Stimulated activated CD4-positive, alpha-beta T cell treated with anti-CD3 and anti-CD28 coated beads, Interleukin-1b, Interleukin-23, amount 100 ng/mL, for 24 hours (primary cell): ENCODE data around the gene PUSL1.

ENCODE experiments used
- DNase-seq, 4 experiments: peaks; one replicate each; pipeline ENCODE4 v3.0.0-alpha.2; 2020; ENCODE audit warnings: low read depth in 4 of 4, low spot score in 1 of 4

PUSL1 gene

GRCh38 chr1:1279028-1279427 lies 29.4 kb upstream of the PUSL1 start:
- no peak for DNase-seq

GRCh38 chr1:1280782-1281481 lies 27.5 kb upstream of the PUSL1 start:
- DNase-seq, result no peak

GRCh38 chr1:1281533-1282321 lies 26.7 kb upstream of the PUSL1 start:
- no peak for DNase-seq

GRCh38 chr1:1282998-1283397 lies 25.4 kb upstream of the PUSL1 start:
- DNase-seq, result no peak

- no peak for DNase-seq
Observed at GRCh38 chr1:1283821-1284220, 24.6 kb upstream of the PUSL1 start.

DNA sequence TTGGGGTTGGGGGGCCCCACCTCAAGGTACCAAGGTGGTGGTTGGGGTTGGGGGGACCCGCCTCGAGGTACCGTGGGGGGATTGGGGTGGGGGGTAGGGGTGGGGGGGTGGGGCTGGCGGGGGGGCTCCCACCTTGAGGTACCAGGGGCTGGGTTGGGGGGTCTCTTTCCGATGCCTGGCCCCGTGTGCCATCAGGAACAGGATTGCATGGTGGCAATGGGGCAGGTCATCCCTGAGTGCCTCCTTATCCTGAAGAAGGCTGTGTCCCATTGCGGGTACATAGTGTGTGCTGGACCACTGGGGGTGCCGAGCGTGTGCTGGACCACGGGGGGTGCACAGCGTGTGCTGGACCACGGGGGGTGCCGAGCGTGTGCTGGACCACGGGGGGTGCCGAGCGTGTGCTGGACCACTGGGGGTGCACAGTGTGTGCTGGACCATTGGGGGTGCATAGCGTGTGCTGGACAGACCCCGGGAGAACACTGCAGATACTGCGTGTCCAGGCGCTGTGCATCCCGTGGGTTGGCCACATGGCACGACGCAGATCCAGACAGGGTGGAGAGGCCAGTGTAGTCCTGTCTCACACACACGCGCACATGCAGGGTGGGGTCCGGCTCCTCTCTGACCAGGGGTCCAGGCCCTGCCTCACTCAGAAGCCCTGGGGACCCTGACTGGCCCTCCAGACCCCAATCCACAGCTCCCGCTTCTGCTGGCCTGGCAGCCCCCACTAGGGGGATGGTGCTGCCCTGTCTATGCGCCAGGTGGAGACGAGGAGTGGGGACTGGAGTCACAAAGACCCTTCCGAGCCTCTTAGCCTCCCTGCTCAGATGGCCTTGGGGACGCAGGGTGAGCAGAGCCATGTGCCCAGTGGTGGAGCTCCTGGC lies 23.9 kb upstream of the PUSL1 start:
- no peak for DNase-seq

GRCh38 chr1:1285102-1285571 lies 23.3 kb upstream of the PUSL1 start:
- DNase-seq, result no peak

- DNase-seq, result no peak
Observed at GRCh38 chr1:1285611-1286311, 22.6 kb upstream of the PUSL1 start.

- no peak for DNase-seq
Observed at GRCh38 chr1:1286313-1287261, 21.8 kb upstream of the PUSL1 start.

- no peak for DNase-seq
Observed at GRCh38 chr1:1287288-1288110, 20.9 kb upstream of the PUSL1 start.

GRCh38 chr1:1290238-1290731 lies 18.1 kb upstream of the PUSL1 start:
- DNase-seq, result peak in 3 of 4 experiments; percentile 39 to 60 (median 47)

GRCh38 chr1:1291023-1291528 lies 17.3 kb upstream of the PUSL1 start:
- DNase-seq, result no peak

DNA sequence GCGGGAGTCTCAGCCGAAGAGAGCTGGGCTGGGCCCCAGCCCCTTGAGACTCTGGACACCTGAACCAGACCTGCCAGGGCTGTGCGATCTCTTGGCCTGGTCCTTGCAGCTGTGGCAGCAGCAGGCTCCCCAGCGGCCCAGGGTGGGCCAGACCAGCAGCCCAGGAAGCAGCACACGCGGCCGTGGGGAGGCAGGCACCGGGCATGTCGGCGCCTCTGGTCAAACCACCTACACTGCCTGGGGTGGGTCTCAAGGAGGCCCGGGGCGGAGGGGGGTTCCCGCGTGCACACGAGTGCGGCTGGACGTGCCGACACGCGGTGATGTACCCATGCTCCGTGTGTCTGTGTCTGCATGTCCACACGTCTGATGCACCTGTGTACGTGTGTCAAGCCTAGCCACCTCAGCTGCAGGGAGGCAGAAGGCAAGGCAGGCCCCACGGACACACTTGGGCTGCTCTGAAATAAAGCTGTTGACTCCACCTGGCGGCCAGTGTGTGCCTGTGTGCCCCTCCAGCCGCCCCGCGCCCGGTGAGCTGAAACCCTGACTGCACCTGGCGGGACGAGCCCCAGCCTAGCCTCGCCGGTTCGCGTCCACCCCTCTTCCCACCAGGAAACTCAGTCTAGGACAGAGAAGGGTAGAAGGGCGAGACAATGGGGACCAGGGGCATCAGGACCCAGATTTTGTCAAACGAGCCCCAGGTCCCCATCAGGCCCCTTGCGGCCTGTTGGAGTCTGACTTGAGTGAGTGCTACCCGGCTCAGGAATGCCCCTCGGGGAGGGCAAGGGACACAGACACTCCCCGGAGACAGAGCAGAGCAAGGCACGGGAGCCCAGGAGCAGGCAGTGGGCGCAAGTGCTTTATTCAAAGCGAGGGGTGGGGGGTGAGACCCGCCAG lies 16.6 kb upstream of the PUSL1 start:
- DNase-seq, result peak in 3 of 4 experiments; percentile 37 to 53 (median 43)

DNA sequence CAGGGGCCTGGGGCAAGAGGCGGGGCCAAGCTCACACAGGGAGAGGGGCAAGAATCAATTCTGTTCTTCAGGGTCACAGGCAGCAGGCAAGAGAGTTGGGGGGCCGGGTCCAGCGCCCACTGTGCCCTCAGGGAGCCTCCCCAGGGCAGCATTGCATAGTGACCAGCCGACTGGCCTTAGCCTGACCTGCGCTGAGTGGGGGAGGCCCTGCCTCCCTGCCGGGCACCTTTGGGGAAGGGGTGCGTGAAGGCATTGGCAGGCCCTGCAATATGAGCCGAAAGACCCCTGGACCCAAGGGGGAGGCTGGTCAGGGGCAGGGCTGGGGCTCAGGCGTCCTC lies 16.0 kb upstream of the PUSL1 start:
- no peak for DNase-seq

DNA sequence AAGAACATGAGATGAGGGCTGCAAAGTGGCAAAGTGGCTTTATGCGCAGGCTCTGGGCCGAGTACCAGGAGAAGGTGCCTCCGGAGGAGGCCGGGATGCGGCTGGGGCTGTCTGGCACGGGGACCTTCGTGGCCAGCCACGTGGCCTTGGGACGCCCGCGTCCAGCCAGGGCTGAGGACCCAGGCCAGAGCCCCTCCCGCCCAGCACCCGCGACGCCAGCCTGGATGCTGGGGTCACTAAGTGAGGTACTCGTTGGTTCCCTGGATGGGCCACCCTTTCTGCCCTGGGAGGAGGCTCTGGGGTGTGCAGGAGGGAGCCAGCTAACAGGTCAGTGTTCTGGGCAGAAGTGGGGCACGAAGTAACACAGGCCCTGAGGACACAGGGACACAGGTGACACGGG lies 15.5 kb upstream of the PUSL1 start:
- no peak for DNase-seq

GRCh38 chr1:1293263-1294249 lies 14.8 kb upstream of the PUSL1 start:
- DNase-seq, result no peak
